Neural cell (in vitro differentiated cells): ENCODE measurements around the gene LILRA1.

ENCODE experiments used
- EZH2 ChIP-seq: fragments of 200-600, 300-800 bp; shearing (Covaris generic), sonication (generic); IDR thresholded peaks from 2 replicates; pipeline ENCODE4 v1.6.1; 2014; ENCODE audit warnings: antibody characterized with exemption, low read length, borderline replicate concordance, mild to moderate bottlenecking; ENCODE audit not compliant: insufficient read depth, poor library complexity, severe bottlenecking
- REST ChIP-seq: IDR thresholded peaks from 2 replicates; pipeline ENCODE4 v1.6.1; 2012; ENCODE audit warnings: borderline replicate concordance
- TAF1 ChIP-seq: IDR thresholded peaks from 2 replicates; pipeline ENCODE4 v1.6.1; 2012; ENCODE audit warnings: low read depth
- TF ChIP-seq, protein P1 (sequence below): fragments of 450-650 bp; IDR thresholded peaks from 2 replicates; pipeline ENCODE4 v1.5.1; 2014; ENCODE audit warnings: antibody characterized with exemption, mild to moderate bottlenecking, moderate library complexity; ENCODE audit not compliant: poor library complexity, severe bottlenecking

DNA sequence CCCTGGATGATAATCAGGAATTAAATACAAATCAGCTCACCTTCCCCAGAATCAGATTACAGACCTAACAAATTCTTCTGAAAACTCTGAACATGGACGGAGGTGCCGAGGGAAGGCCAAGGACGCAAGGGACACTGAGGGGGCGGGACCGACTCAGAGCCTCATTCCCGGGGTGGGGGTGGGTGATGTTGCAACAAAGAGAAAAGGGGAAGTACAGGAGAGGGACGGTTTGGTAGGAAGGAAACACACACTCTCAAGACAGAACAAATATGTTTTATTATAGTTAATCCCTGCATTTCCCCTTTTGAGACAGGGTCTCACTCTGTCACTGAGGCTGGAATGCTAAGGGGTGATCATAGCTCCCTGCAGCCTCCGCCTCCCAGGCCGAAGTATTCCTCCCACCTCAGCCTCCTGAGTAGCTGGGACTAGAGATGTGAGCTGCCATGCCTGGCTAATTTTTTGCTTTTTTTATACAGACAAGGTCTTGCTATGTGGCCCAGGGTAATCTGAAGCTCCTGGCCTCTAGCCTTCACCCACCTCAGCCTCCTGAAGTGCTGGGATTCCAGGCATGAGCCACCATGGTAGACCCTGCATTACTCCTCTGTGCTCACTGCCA is 20.6 kb upstream of the LILRA1 start:
- TF ChIP-seq, protein P1, sequence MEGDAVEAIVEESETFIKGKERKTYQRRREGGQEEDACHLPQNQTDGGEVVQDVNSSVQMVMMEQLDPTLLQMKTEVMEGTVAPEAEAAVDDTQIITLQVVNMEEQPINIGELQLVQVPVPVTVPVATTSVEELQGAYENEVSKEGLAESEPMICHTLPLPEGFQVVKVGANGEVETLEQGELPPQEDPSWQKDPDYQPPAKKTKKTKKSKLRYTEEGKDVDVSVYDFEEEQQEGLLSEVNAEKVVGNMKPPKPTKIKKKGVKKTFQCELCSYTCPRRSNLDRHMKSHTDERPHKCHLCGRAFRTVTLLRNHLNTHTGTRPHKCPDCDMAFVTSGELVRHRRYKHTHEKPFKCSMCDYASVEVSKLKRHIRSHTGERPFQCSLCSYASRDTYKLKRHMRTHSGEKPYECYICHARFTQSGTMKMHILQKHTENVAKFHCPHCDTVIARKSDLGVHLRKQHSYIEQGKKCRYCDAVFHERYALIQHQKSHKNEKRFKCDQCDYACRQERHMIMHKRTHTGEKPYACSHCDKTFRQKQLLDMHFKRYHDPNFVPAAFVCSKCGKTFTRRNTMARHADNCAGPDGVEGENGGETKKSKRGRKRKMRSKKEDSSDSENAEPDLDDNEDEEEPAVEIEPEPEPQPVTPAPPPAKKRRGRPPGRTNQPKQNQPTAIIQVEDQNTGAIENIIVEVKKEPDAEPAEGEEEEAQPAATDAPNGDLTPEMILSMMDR: no peak
- TF ChIP-seq TAF1 (no peak), REST (no peak), EZH2 (no peak)
